HCT116 (cell line): ENCODE data around the gene MCM9. TPM values are rescaled to one million over a fixed set of nuclear protein-coding genes. Genes with fewer than 3 reads are reported as not detected.

Experiments
- ATAC-seq: fragments of 200-7000 bp; cut with Tn5 transposase; 2 replicates; pipeline ENCODE4 v1.9.1; 2020; ENCODE audit warnings: mild to moderate bottlenecking, moderate library complexity
- BruUV-seq: library from RNA; stranded (reverse); fragments of 400-500 nt; replicated peaks from 2 replicates; lab custom pipeline; 2021; lab: Mats Ljungman, UMichigan
- CTCF ChIA-PET: fragments of 300-600 bp; sonication (Branson Sonifier 250); formaldehyde crosslinking; loops from one replicate; lab custom pipeline; 2021; ENCODE audit warnings: antibody characterized with exemption; lab: Charles Lee
- POLR2A ChIA-PET: fragments of 300-600, 350-600 bp; sonication (Branson Sonifier 250); formaldehyde crosslinking; loops from one replicate; lab custom pipeline; 2021; ENCODE audit warnings: antibody characterized with exemption; lab: Charles Lee
- RAD21 ChIA-PET, 2 experiments: fragments of 300-600 bp; sonication (Branson Sonifier 250); formaldehyde crosslinking; loops; one replicate each; lab custom pipeline; 2023; ENCODE audit warnings: low total read pairs in 2 of 2; ENCODE audit not compliant: uncharacterized antibody in 2 of 2, unreplicated experiment in 2 of 2, low non-redundant PET in 1 of 2; lab: Charles Lee
- DNase-seq: peaks from one replicate; pipeline ENCODE4 v3.0.0-alpha.2; 2010; ENCODE audit warnings: low read depth, low spot score
- H2AFZ ChIP-seq: fragments of 200-600 bp; shearing (Covaris generic), sonication (generic); 2 replicates; pipeline ENCODE4 v1.6.1; 2017; ENCODE audit warnings: low read depth, mixed run types, mixed read lengths, antibody characterized with exemption, low read length; ENCODE audit not compliant: poor library complexity, severe bottlenecking
- H3K27ac ChIP-seq: 2 replicates; pipeline ENCODE4 v1.5.1; 2012; ENCODE audit warnings: low read depth, low read length
- H3K27me3 ChIP-seq: fragments of 200-600 bp; sonication (generic); 2 replicates; pipeline ENCODE4 v1.6.1; 2016; ENCODE audit warnings: mixed run types, low read length, mixed read lengths; ENCODE audit not compliant: insufficient read depth
- H3K36me3 ChIP-seq, 2 experiments: fragments of 200-500 bp in 1 of 2; fragments of 200-600 bp in 1 of 2; sonication (Bioruptor generic) in 1 of 2; sonication (generic) in 1 of 2; 2 replicates each; pipeline versions ENCODE4 v1.5.1 to v1.6.1; 2014 to 2016; ENCODE audit warnings: low read length in 2 of 2, inconsistent platforms in 1 of 2, mixed read lengths in 1 of 2, mixed run types in 1 of 2; ENCODE audit not compliant: insufficient read depth in 2 of 2, control insufficient read depth in 1 of 2
- H3K4me1 ChIP-seq, 2 experiments: fragments of 200-600 bp in 1 of 2; sonication (generic) in 1 of 2; 2 replicates each; pipeline versions ENCODE4 v1.5.1 to v1.6.1; 2012 to 2017; ENCODE audit warnings: low read length in 2 of 2, inconsistent platforms in 1 of 2, mild to moderate bottlenecking in 1 of 2, mixed read lengths in 1 of 2, mixed run types in 1 of 2, moderate library complexity in 1 of 2; ENCODE audit not compliant: insufficient read depth in 2 of 2, control insufficient read depth in 1 of 2
- H3K4me2 ChIP-seq: fragments of 200-600 bp; sonication (generic); 2 replicates; pipeline ENCODE4 v1.6.1; 2017; ENCODE audit warnings: mixed run types, low read length, mixed read lengths
- H3K4me3 ChIP-seq, 2 experiments: fragments of 200-600 bp in 1 of 2; sonication (generic) in 1 of 2; replicated peaks in 1 of 2; 2 replicates each; pipeline ENCODE4 v1.5.1; 2011 to 2016; ENCODE audit warnings: low read length in 2 of 2, control low read depth in 1 of 2, low read depth in 1 of 2, mild to moderate bottlenecking in 1 of 2, mixed read lengths in 1 of 2, mixed run types in 1 of 2
- H3K79me2 ChIP-seq: fragments of 200-600 bp; sonication (generic); 2 replicates; pipeline ENCODE4 v1.6.1; 2017; ENCODE audit warnings: mild to moderate bottlenecking, mixed run types, low read length, moderate library complexity, mixed read lengths; ENCODE audit not compliant: insufficient read depth
- H3K9ac ChIP-seq: fragments of 200-600 bp; sonication (generic); 2 replicates; pipeline ENCODE4 v1.6.1; 2016; ENCODE audit warnings: low read length, mixed read lengths
- H3K9me2 ChIP-seq: fragments of 200-600 bp; sonication (generic), shearing (Covaris generic); 2 replicates; pipeline ENCODE4 v1.6.1; 2017; ENCODE audit warnings: mixed run types, mild to moderate bottlenecking, moderate library complexity; ENCODE audit not compliant: insufficient read depth
- H3K9me3 ChIP-seq, 2 experiments: fragments of 200-500 bp in 1 of 2; fragments of 200-600 bp in 1 of 2; sonication (Bioruptor generic) in 1 of 2; sonication (generic) in 1 of 2; 2 replicates each; pipeline ENCODE4 v1.6.1; 2014 to 2017; ENCODE audit warnings: low read length in 2 of 2, mixed read lengths in 2 of 2, inconsistent platforms in 1 of 2, low read depth in 1 of 2, mild to moderate bottlenecking in 1 of 2, mixed run types in 1 of 2, moderate library complexity in 1 of 2; ENCODE audit not compliant: control insufficient read depth in 1 of 2, insufficient read depth in 1 of 2
- H4K20me1 ChIP-seq: fragments of 200-600 bp; sonication (generic), shearing (Covaris generic); 2 replicates; pipeline ENCODE4 v1.6.1; 2017; ENCODE audit warnings: mixed run types, mild to moderate bottlenecking, moderate library complexity; ENCODE audit not compliant: insufficient read depth
- ATF3 ChIP-seq: IDR thresholded peaks from 2 replicates; pipeline ENCODE4 v1.6.1; 2012
- CEBPB ChIP-seq: IDR thresholded peaks from 2 replicates; pipeline ENCODE4 v1.6.1; 2012; ENCODE audit warnings: low read depth
- ELF1 ChIP-seq: IDR thresholded peaks from 2 replicates; pipeline ENCODE4 v1.6.1; 2012; ENCODE audit warnings: low read depth, borderline replicate concordance
- EZH2 ChIP-seq: fragments of 200-600 bp; sonication (generic); IDR thresholded peaks from 2 replicates; pipeline ENCODE4 v1.6.1; 2017; ENCODE audit warnings: antibody characterized with exemption, mixed run types
- EZH2phosphoT487 ChIP-seq: fragments of 200-600 bp; IDR thresholded peaks from 2 replicates; pipeline ENCODE4 v1.6.1; 2018; ENCODE audit warnings: antibody characterized with exemption, borderline replicate concordance
- FOSL1 ChIP-seq: IDR thresholded peaks from 2 replicates; pipeline ENCODE4 v1.6.1; 2012; ENCODE audit warnings: low read depth
- JUND ChIP-seq: IDR thresholded peaks from 2 replicates; pipeline ENCODE4 v1.6.1; 2012
- POLR2A ChIP-seq: IDR thresholded peaks from 2 replicates; pipeline ENCODE4 v1.7.0; 2011; ENCODE audit warnings: borderline replicate concordance; ENCODE audit not compliant: insufficient read depth, insufficient read length; ENCODE audit errors: extremely low read depth
- REST ChIP-seq: IDR thresholded peaks from 2 replicates; pipeline ENCODE4 v1.6.1; 2012; ENCODE audit warnings: low read depth
- SIN3A ChIP-seq: IDR thresholded peaks from 2 replicates; pipeline ENCODE4 v1.6.1; 2012; ENCODE audit warnings: low read depth
- TCF7L2 ChIP-seq: IDR thresholded peaks from 2 replicates; pipeline ENCODE4 v1.7.0; 2011; ENCODE audit warnings: borderline replicate concordance, inconsistent platforms; ENCODE audit not compliant: insufficient read depth, insufficient read length; ENCODE audit errors: extremely low read depth
- ZFX ChIP-seq: fragments of 450-650 bp; IDR thresholded peaks from 2 replicates; pipeline ENCODE4 v1.6.1; 2017
- ZNF274 ChIP-seq: fragments of 200-500 bp; sonication (Bioruptor generic); IDR thresholded peaks from 2 replicates; pipeline ENCODE4 v1.6.1; 2014; ENCODE audit warnings: mild to moderate bottlenecking, low read depth, low read length, inconsistent platforms
- intact Hi-C: fragments of 100-400 bp; cut with micrococcal nuclease; formaldehyde crosslinking; loops from 2 replicates; pipeline ENCODE4 v1.10.0; 2022
- total RNA-seq: library from RNA; stranded (reverse); gene quantifications from one replicate; pipeline ENCODE4 v1.2.1, GENCODE V29; 2021; ENCODE audit not compliant: unreplicated experiment
- TF ChIP-seq, protein P1 (sequence below): IDR thresholded peaks from 2 replicates; pipeline ENCODE4 v1.6.1; 2012

MCM9 gene
- total RNA-seq, 1 experiment from 2014 or later = 13.6 TPM

DNA sequence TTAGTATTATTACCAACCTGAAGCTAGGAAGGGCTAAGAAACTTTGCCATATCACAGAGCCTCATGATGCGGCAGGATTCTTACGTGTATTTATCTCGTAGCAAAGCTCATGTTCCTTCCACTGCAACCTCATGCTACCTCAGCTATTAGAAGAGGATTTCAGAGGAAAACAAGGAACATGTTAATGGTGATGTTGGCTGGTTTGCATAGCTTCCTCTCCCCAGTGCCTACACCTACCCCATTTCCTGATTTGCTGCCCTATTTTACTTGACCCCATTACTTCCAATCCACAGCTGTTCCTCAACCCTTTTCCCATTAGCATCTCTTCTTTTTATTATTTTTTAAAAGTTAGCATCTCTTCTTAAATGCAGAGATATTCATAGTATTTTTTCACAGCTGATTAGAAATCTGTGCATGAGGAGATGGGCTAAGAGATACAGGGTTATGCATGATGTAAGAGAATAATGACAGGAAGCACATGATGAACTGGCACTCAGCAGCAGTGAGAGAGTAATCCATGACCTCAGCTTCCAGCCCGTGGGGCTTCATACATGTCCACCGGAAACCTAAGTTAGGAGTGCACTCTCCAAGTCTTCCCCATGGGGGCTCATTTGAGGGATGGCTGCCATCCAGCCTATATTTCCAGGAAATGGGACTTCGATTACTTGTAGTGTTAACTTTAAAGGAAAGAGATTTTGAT, 147.1 kb downstream of the MCM9 start:
- H3K9ac ChIP-seq = no peak overlapping the region
- CTCF ChIA-PET = no interaction called here
- DNase-seq (no peak), ATAC-seq (no peak)
- no TSS peak for BruUV-seq
- H4K20me1 ChIP-seq = no peaks in the 10 kb centered on the region
- intact Hi-C loops = no loop called here
- no peaks in the 10 kb centered on the region for H3K4me1 ChIP-seq
- no peak overlapping the region for H2AFZ ChIP-seq
- RAD21 ChIA-PET = no interaction called here
- no peaks in the 10 kb centered on the region for H3K9me2 ChIP-seq
- H3K79me2 ChIP-seq = no peaks in the 10 kb centered on the region
- H3K9me3 ChIP-seq = no peaks in the 10 kb centered on the region
- H3K27me3 ChIP-seq = no peaks in the 10 kb centered on the region
- no peak overlapping the region for H3K27ac ChIP-seq
- TF ChIP-seq ATF3 (no peak), POLR2A (no peak), SIN3A (no peak), ELF1 (no peak)
- H3K4me2 ChIP-seq = no peak overlapping the region
- POLR2A ChIA-PET = no interaction called here
- no peaks in the 10 kb centered on the region for H3K36me3 ChIP-seq
- H3K4me3 ChIP-seq = no peak overlapping the region

DNA sequence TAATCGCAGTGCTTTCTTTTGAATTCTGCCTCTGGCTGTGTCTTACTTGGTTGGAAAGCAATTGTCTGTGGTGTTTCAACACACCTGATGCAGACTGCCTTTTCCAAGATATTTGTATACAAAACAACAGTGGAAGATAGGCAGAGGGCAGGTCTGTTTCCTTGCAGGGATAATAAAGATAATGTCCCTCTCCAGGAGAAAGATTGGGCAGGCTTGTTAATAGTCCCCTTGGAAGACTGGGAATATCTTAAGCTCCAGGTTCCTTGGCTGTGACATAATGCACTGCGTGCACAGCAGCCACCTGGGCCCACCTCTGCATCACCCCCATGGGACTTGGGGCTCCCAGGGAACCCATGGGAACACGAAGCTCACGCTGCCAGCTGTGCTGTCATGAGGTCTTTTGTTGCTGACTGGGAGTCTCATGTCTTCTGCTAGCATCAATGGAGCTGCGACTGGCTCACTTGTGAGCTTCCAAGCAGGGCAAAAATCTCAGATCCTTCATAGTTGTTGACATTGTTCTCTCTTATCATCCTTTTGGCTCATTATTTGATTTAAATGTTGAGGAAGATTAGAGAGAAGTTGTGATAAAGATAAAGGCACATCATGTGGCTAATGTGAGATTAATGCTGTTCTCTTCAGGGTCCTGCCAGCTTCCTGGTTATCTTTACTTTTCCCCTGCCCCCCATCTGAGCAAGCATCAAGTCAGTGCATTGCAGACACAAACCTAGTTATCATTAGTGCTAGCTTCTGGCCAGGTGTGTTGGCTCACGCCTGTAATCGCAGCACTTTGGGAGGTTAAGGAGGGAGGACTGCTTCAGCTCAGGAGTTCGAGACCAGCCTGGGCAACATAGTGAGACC, 148.1 kb downstream of the MCM9 start:
- Histone ChIP-seq H3K27me3 (no peaks in the 10 kb centered on the region), H3K9ac (no peak overlapping the region), H3K4me2 (no peak overlapping the region), H2AFZ (no peak overlapping the region), H3K4me1 (no peaks in the 10 kb centered on the region), H3K9me3 (no peaks in the 10 kb centered on the region), H3K4me3 (no peak overlapping the region), H3K36me3 (no peaks in the 10 kb centered on the region), H3K9me2 (no peaks in the 10 kb centered on the region), H3K27ac (no peak overlapping the region), H3K79me2 (no peaks in the 10 kb centered on the region), H4K20me1 (no peaks in the 10 kb centered on the region)
- ATAC-seq (no peak), DNase-seq (no peak)
- RAD21 ChIA-PET = no interaction called here
- intact Hi-C loops = no loop called here
- CTCF ChIA-PET = no interaction called here
- POLR2A ChIA-PET = no interaction called here
- no TSS peak for BruUV-seq
- no peak for TF ChIP-seq EZH2phosphoT487
- TF ChIP-seq ZNF274 = no peak
- no peak for TF ChIP-seq REST
- no peak for TF ChIP-seq TCF7L2
- TF ChIP-seq FOSL1 = no peak
- TF ChIP-seq ZFX = no peak
- no peak for TF ChIP-seq CEBPB
- no peak for TF ChIP-seq JUND
- TF ChIP-seq, protein P1, sequence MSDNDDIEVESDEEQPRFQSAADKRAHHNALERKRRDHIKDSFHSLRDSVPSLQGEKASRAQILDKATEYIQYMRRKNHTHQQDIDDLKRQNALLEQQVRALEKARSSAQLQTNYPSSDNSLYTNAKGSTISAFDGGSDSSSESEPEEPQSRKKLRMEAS = no peak
- no peak for TF ChIP-seq EZH2
